ENCODE measurements around the gene MAPK8.

MAPK8 gene

DNA sequence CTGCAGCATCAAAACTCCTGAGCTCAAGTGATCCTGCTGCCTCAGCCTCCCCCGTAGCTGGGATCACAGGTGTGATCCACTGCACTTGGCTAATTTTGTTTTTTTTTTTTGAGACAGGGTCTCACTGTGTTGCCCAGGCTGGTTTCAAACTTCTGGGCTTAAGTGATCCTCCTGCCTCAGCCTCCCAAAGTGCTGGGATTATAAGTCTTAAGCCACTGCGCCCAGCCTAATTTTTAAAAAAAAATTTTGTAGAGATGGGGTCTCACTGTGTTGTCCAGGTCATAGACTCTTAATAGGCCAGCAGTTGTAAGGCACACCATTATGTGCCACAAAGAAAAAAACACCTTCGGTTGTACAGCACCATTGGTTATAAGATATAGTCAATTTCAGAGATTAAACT is 122.4 kb downstream of the MAPK8 start:
- Histone ChIP-seq H2AFZ (ENCODE audit: low read depth, low read length) (no peak overlapping the region), H3K9ac (ENCODE audit: low read depth, low read length) (no peak overlapping the region), H3K79me2 (ENCODE audit: insufficient read depth, low read length) (no peaks in the 10 kb centered on the region), H3K4me2 (ENCODE audit: insufficient read depth, low read length) (no peak overlapping the region), H3K36me3 (ENCODE audit: insufficient read depth, low read length) (peaks cover 54% of the 10 kb centered on the region; the same call in 1 of the 2 replicates), H4K20me1 (ENCODE audit: insufficient read depth, low read length) (no peaks in the 10 kb centered on the region), H3K9me3 (ENCODE audit: insufficient read depth, low read length, severe bottlenecking) (no peaks in the 10 kb centered on the region), H3K27me3 (ENCODE audit: insufficient read depth, low read length, poor library complexity) (no peaks in the 10 kb centered on the region), H3K4me1 (ENCODE audit: insufficient read depth, low read length) (no peaks in the 10 kb centered on the region), H3K4me3 (ENCODE audit: low read depth in 1 of 2, low read length in 2 of 2) (no peak overlapping the region), H3K27ac (ENCODE audit: low read length) (no peak overlapping the region)
- DNase-seq (no peak), ATAC-seq (ENCODE audit: insufficient read depth, low read depth) (no peak)
- no peak for TF ChIP-seq EZH2 (IDR thresholded peaks at IDR 0.05; ENCODE audit: borderline replicate concordance, low read depth, low read length, severe bottlenecking)
- TF ChIP-seq, protein P1, sequence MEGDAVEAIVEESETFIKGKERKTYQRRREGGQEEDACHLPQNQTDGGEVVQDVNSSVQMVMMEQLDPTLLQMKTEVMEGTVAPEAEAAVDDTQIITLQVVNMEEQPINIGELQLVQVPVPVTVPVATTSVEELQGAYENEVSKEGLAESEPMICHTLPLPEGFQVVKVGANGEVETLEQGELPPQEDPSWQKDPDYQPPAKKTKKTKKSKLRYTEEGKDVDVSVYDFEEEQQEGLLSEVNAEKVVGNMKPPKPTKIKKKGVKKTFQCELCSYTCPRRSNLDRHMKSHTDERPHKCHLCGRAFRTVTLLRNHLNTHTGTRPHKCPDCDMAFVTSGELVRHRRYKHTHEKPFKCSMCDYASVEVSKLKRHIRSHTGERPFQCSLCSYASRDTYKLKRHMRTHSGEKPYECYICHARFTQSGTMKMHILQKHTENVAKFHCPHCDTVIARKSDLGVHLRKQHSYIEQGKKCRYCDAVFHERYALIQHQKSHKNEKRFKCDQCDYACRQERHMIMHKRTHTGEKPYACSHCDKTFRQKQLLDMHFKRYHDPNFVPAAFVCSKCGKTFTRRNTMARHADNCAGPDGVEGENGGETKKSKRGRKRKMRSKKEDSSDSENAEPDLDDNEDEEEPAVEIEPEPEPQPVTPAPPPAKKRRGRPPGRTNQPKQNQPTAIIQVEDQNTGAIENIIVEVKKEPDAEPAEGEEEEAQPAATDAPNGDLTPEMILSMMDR (IDR thresholded peaks at IDR 0.05; ENCODE audit: borderline replicate concordance, extremely low read depth, low read length, poor library complexity, severe bottlenecking): no peak

DNA sequence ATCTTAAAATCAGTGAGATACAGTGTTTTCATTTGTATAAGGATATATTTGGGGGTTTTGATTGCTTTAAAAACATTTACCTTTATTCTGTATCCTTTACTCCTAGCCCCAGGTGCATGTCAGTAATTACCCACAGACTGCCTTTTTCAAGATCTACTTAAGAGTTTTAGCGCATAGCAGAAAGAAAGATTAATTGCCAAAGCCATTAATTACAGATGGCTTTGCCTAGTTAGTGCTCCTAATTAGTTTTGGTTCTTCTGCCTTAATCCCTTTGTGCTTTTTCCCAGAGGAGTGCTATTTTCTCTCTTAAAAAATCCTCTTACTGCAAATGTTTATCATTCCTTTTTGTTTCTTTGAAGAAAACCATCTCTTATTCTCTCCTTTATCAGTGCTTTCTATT is 122.8 kb downstream of the MAPK8 start:
- ATAC-seq (ENCODE audit: insufficient read depth, low read depth) (no peak), DNase-seq (no peak)
- Histone ChIP-seq H3K4me2 (ENCODE audit: insufficient read depth, low read length) (no peak overlapping the region), H4K20me1 (ENCODE audit: insufficient read depth, low read length) (no peaks in the 10 kb centered on the region), H3K27me3 (ENCODE audit: insufficient read depth, low read length, poor library complexity) (no peaks in the 10 kb centered on the region), H2AFZ (ENCODE audit: low read depth, low read length) (no peak overlapping the region), H3K9ac (ENCODE audit: low read depth, low read length) (no peak overlapping the region), H3K79me2 (ENCODE audit: insufficient read depth, low read length) (no peaks in the 10 kb centered on the region), H3K4me1 (ENCODE audit: insufficient read depth, low read length) (no peaks in the 10 kb centered on the region), H3K36me3 (ENCODE audit: insufficient read depth, low read length) (peaks cover 58% of the 10 kb centered on the region; the same call in 1 of the 2 replicates), H3K9me3 (ENCODE audit: insufficient read depth, low read length, severe bottlenecking) (no peaks in the 10 kb centered on the region), H3K27ac (ENCODE audit: low read length) (no peak overlapping the region), H3K4me3 (ENCODE audit: low read depth in 1 of 2, low read length in 2 of 2) (no peak overlapping the region)
- no peak for TF ChIP-seq EZH2 (IDR thresholded peaks at IDR 0.05; ENCODE audit: borderline replicate concordance, low read depth, low read length, severe bottlenecking)
- TF ChIP-seq, protein P1 (IDR thresholded peaks at IDR 0.05; ENCODE audit: borderline replicate concordance, extremely low read depth, low read length, poor library complexity, severe bottlenecking): no peak

DNA sequence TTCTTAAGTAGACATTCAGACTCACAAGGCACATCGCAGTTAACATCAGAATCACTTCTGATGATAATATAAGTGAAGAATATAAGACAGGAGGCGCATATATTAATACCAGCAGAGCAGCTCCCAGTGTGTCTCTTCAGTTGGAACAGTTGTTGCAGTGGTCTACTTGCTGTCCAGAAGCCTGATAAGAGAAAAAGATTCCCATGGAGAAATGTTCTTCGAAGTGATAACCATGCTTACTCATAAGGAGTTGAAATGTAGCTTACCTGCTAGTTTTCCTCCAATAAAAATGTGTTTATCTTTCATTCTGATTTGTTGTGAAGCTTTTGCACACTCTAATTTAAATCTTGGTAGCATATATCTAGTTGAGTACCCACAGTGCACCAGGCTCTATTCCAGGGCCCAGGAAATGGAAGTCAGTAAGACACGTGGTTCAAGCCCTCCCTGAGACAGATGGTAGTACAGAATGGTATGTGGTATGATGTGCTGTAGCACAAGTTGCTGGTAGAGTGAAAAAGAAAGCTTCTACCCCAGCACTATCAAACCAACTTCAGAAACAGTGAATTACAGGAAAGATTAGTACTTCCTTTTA is 124.0 kb downstream of the MAPK8 start:
- Histone ChIP-seq H3K79me2 (ENCODE audit: insufficient read depth, low read length) (no peaks in the 10 kb centered on the region), H3K9ac (ENCODE audit: low read depth, low read length) (no peak overlapping the region), H3K4me2 (ENCODE audit: insufficient read depth, low read length) (no peak overlapping the region), H3K9me3 (ENCODE audit: insufficient read depth, low read length, severe bottlenecking) (no peaks in the 10 kb centered on the region), H2AFZ (ENCODE audit: low read depth, low read length) (no peak overlapping the region), H3K36me3 (ENCODE audit: insufficient read depth, low read length) (peaks cover 67% of the 10 kb centered on the region), H4K20me1 (ENCODE audit: insufficient read depth, low read length) (no peaks in the 10 kb centered on the region), H3K27me3 (ENCODE audit: insufficient read depth, low read length, poor library complexity) (no peaks in the 10 kb centered on the region), H3K4me1 (ENCODE audit: insufficient read depth, low read length) (no peaks in the 10 kb centered on the region), H3K27ac (ENCODE audit: low read length) (no peak overlapping the region), H3K4me3 (ENCODE audit: low read depth in 1 of 2, low read length in 2 of 2) (no peak overlapping the region)
- ATAC-seq (ENCODE audit: insufficient read depth, low read depth) (0 out of 3 replicates have a peak, but pooled peaks have one; percentile 31), DNase-seq (no peak)
- TF ChIP-seq, protein P1 (IDR thresholded peaks at IDR 0.05; ENCODE audit: borderline replicate concordance, extremely low read depth, low read length, poor library complexity, severe bottlenecking): no peak
- TF ChIP-seq EZH2 (IDR thresholded peaks at IDR 0.05; ENCODE audit: borderline replicate concordance, low read depth, low read length, severe bottlenecking): no peak

Data from DND-41 (cell line).